A549 (cell line): ENCODE data around the gene YBEY. TPM values are rescaled to one million over a fixed set of nuclear protein-coding genes. Genes with fewer than 3 reads are reported as not detected.

Experiments
- ATAC-seq, 2 experiments: fragments of 200-7000 bp in 1 of 2; fragments of >200 bp in 1 of 2; cut with Nextera tagmentation in 1 of 2; cut with Tn5 transposase in 1 of 2; 3 replicates each; pipeline versions ENCODE4 v1.8.0 to v1.9.1; 2018 to 2020; ENCODE audit warnings: mild to moderate bottlenecking in 1 of 2, moderate library complexity in 1 of 2
- CTCF ChIA-PET: fragments of 300-600 bp; sonication (Branson Sonifier 250); formaldehyde crosslinking; extraction: SDS; loops from one replicate; lab custom pipeline; 2021; ENCODE audit warnings: antibody characterized with exemption, inconsistent platforms; lab: Yijun Ruan, JAX
- POLR2A ChIA-PET: fragments of 350-600 bp; formaldehyde crosslinking; extraction: SDS; loops from one replicate; lab custom pipeline; 2021; ENCODE audit warnings: antibody characterized with exemption, inconsistent platforms; lab: Yijun Ruan, JAX
- DNase-seq, 2 experiments: peaks; one replicate each; pipeline versions ENCODE4 v3.0.0 to v3.0.0-alpha.2; 2011 to 2016; ENCODE audit warnings: low read depth in 1 of 2, low spot score in 1 of 2
- FAIRE-seq: peaks from 2 replicates; lab custom pipeline; 2011; peaks lifted over from hg19 to GRCh38; lab: Jason Lieb, UNC
- H3K27ac ChIP-seq, 2 experiments: fragments of >200 bp; sonication (Bioruptor Twin); formaldehyde crosslinking; 3 replicates each; pipeline ENCODE4 v1.5.1; 2016 to 2017
- H3K4me1 ChIP-seq: fragments of >200 bp; sonication (Bioruptor Twin); formaldehyde crosslinking; 3 replicates; pipeline ENCODE4 v1.6.1; 2016
- H3K4me2 ChIP-seq: fragments of >200 bp; sonication (Bioruptor Twin); formaldehyde crosslinking; 3 replicates; pipeline ENCODE4 v1.6.1; 2016
- H3K4me3 ChIP-seq: fragments of >200 bp; sonication (Bioruptor Twin); formaldehyde crosslinking; 3 replicates; pipeline ENCODE4 v1.5.1; 2016
- H3K9me3 ChIP-seq: fragments of >200 bp; sonication (Bioruptor Twin); formaldehyde crosslinking; 3 replicates; pipeline ENCODE4 v1.6.1; 2016
- CBX2 ChIP-seq: fragments of 200-600 bp; sonication (generic); IDR thresholded peaks from 2 replicates; pipeline ENCODE4 v1.6.1; 2016; ENCODE audit warnings: low read depth, mild to moderate bottlenecking, borderline replicate concordance
- CBX8 ChIP-seq: fragments of 200-600 bp; sonication (generic); IDR thresholded peaks from 2 replicates; pipeline ENCODE4 v1.6.1; 2016
- CTCF ChIP-seq: fragments of >200 bp; sonication (Bioruptor Twin); formaldehyde crosslinking; IDR thresholded peaks from 3 replicates; pipeline ENCODE4 v1.5.1; 2016
- E2F6 ChIP-seq: IDR thresholded peaks from 2 replicates; pipeline ENCODE4 v1.6.1; 2012; ENCODE audit warnings: low read depth, borderline replicate concordance
- EHF ChIP-seq: fragments of 250-450 bp; sonication (Bioruptor Pico); IDR thresholded peaks from 2 replicates; pipeline ENCODE4 v1.5.0; 2020; ENCODE audit warnings: mild to moderate bottlenecking
- FOSB ChIP-seq: fragments of 250-450 bp; sonication (Bioruptor Pico); IDR thresholded peaks from 2 replicates; pipeline ENCODE4 v1.5.0; 2020; ENCODE audit warnings: mild to moderate bottlenecking, moderate library complexity
- FOXS1 ChIP-seq: fragments of 250-450 bp; sonication (Bioruptor Pico); IDR thresholded peaks from 2 replicates; pipeline ENCODE4 v1.5.0; 2020; ENCODE audit warnings: mild to moderate bottlenecking, moderate library complexity
- GATA3 ChIP-seq: IDR thresholded peaks from 2 replicates; pipeline ENCODE4 v1.6.1; 2012; ENCODE audit warnings: borderline replicate concordance
- HEYL ChIP-seq: fragments of 250-450 bp; sonication (Bioruptor Pico); IDR thresholded peaks from 2 replicates; pipeline ENCODE4 v1.8.0; 2021; ENCODE audit warnings: mild to moderate bottlenecking, moderate library complexity
- JUNB ChIP-seq: fragments of >200 bp; sonication (Bioruptor Twin); formaldehyde crosslinking; IDR thresholded peaks from 2 replicates; pipeline ENCODE4 v1.6.1; 2016
- MYC ChIP-seq: IDR thresholded peaks from 2 replicates; pipeline ENCODE4 v1.6.1; 2012; ENCODE audit warnings: mild to moderate bottlenecking, inconsistent platforms, low read length, improper control_type of control experiment, borderline replicate concordance
- POLR2AphosphoS2 ChIP-seq: conservative IDR thresholded peaks from 2 replicates; pipeline ENCODE4 v1.6.1; 2012; ENCODE audit warnings: low read length, improper control_type of control experiment, inconsistent platforms
- RAD21 ChIP-seq, 2 experiments: fragments of >200 bp in 1 of 2; sonication (Bioruptor Twin) in 1 of 2; formaldehyde crosslinking in 1 of 2; IDR thresholded peaks in 1 of 2; conservative IDR thresholded peaks in 1 of 2; 2 replicates in 1 of 2; 3 replicates in 1 of 2; pipeline ENCODE4 v1.6.1; 2012 to 2018; ENCODE audit warnings: inconsistent platforms in 1 of 2
- RARB ChIP-seq: fragments of 250-450 bp; sonication (Bioruptor Pico); IDR thresholded peaks from 2 replicates; pipeline ENCODE4 v1.8.0; 2021; ENCODE audit warnings: mild to moderate bottlenecking, moderate library complexity
- SMC3 ChIP-seq: fragments of >200 bp; sonication (Bioruptor Twin); formaldehyde crosslinking; IDR thresholded peaks from 3 replicates; pipeline ENCODE4 v1.6.1; 2018; ENCODE audit warnings: inconsistent platforms
- TFCP2L1 ChIP-seq: fragments of 250-450 bp; sonication (Bioruptor Pico); IDR thresholded peaks from 2 replicates; pipeline ENCODE4 v1.5.0; 2021; ENCODE audit warnings: mild to moderate bottlenecking
- ZFP36 ChIP-seq: fragments of 450-650 bp; IDR thresholded peaks from 2 replicates; pipeline ENCODE4 v1.6.1; 2014; ENCODE audit warnings: borderline replicate concordance; ENCODE audit not compliant: partially characterized antibody
- ZSCAN20 ChIP-seq: fragments of 250-450 bp; sonication (Bioruptor Pico); IDR thresholded peaks from 2 replicates; pipeline ENCODE4 v1.8.0; 2022; ENCODE audit warnings: mild to moderate bottlenecking, moderate library complexity
- WGBS: methylation state at CpG from one replicate; pipeline ENCODE4 v1.1.6; 2017; ENCODE audit errors: missing lambda C conversion rate; 5-methylcytosine and 5-hydroxymethylcytosine counted together
- polyA plus RNA-seq, 4 experiments: library from polyadenylated mRNA; depleted of rRNA in 3 of 4; stranded (reverse); fragments of >200 nt; fragmentation: RNase III in 1 of 4; extraction: RNeasy Plus Mini Kit Qiagen cat#74134 plus additional on column Dnase treatment in 1 of 4; gene quantifications; 2 replicates in 3 of 4; 3 replicates in 1 of 4; pipeline ENCODE4 v1.2.3, GENCODE V29; 2011 to 2017
- TF ChIP-seq, protein P1 (sequence below): fragments of 250-450 bp; sonication (Bioruptor Pico); IDR thresholded peaks from 2 replicates; pipeline ENCODE4 v1.5.0; 2020; ENCODE audit warnings: low read depth, mild to moderate bottlenecking, moderate library complexity
- TF ChIP-seq, protein P2 (sequence below): fragments of 450-650 bp; IDR thresholded peaks from 2 replicates; pipeline ENCODE4 v1.6.1; 2014; ENCODE audit warnings: antibody characterized with exemption

YBEY gene
- polyA plus RNA-seq, 2 of the 4 experiments (the other 2 are of a cell fraction) = 31.8 to 45.4 TPM

DNA sequence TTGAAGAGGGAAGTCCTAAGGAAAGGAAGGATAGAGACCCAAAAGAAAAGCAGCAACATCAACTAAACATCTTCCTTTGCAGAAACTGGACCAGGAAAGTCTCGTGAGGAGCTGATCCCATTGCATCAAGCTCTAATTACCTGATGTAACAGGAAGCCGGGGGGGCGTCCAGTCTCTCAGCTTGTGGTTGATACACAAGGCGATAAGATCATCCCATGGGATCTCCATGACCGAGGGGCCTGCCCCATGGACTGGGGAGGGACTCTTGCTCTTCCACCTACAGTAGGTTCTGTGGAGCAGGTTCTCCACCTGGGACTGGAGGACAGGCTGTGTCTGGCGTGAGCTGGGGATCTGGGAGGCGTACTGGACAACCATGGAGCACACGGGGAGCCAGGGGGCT, 42.8 kb upstream of the YBEY start:
- CTCF ChIA-PET = interaction anchor here (1.8 to 2.0 kb wide), 2 partner anchors 9 to 13 kb away, joined by 4 to 7 read pairs; no protein-coding TSS in a partner anchor
- no peaks in the 10 kb centered on the region for H3K4me1 ChIP-seq
- ATAC-seq (no peak), FAIRE-seq (no peak), DNase-seq (no peak)
- H3K27ac ChIP-seq = no peak overlapping the region
- no peaks in the 10 kb centered on the region for H3K9me3 ChIP-seq
- POLR2A ChIA-PET = no interaction called here
- no peak for TF ChIP-seq RARB (CRISPR knock-in tag)
- TF ChIP-seq HEYL (CRISPR knock-in tag) = no peak
- WGBS = 94% methylated on average over 8 of the region's 8 CpGs
- H3K4me3 ChIP-seq = no peak overlapping the region
- H3K4me2 ChIP-seq = no peak overlapping the region

DNA sequence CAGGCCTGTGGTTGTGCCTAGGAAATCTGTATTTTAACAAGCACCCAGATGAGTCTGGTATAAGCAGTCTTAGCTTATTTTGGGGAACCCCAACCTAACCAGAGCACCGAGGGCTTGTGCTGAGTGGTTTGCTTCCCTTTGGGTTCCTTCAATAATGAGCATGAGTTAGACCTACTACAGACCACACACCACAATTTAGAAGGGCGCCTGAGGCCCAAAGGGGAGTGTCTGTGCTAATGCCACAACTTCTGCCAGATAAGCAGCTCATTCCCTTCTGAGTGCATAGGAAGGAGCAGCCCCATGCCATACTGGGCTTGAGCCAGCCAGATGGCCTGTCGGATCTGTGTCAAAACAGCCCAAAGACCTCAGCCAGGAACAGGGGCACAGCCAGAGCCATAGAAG, 42.2 kb upstream of the YBEY start:
- Histone ChIP-seq H3K4me1 (no peaks in the 10 kb centered on the region), H3K9me3 (no peaks in the 10 kb centered on the region), H3K4me3 (no peak overlapping the region), H3K27ac (no peak overlapping the region), H3K4me2 (no peak overlapping the region)
- FAIRE-seq (no peak), DNase-seq (no peak), ATAC-seq (no peak)
- WGBS = 82% methylated on average over 1 of the region's 3 CpGs
- TF ChIP-seq, protein P1, sequence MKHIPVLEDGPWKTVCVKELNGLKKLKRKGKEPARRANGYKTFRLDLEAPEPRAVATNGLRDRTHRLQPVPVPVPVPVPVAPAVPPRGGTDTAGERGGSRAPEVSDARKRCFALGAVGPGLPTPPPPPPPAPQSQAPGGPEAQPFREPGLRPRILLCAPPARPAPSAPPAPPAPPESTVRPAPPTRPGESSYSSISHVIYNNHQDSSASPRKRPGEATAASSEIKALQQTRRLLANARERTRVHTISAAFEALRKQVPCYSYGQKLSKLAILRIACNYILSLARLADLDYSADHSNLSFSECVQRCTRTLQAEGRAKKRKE = no peak
- no peak for TF ChIP-seq MYC
- TF ChIP-seq EHF (CRISPR knock-in tag) = no peak
- TF ChIP-seq SMC3 = no peak
- TF ChIP-seq, protein P2, sequence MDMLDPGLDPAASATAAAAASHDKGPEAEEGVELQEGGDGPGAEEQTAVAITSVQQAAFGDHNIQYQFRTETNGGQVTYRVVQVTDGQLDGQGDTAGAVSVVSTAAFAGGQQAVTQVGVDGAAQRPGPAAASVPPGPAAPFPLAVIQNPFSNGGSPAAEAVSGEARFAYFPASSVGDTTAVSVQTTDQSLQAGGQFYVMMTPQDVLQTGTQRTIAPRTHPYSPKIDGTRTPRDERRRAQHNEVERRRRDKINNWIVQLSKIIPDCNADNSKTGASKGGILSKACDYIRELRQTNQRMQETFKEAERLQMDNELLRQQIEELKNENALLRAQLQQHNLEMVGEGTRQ = no peak
- no peak for TF ChIP-seq JUNB
- ChIA-PET POLR2A (no interaction called here), CTCF (interaction anchor here (1.8 to 2.0 kb wide), 2 partner anchors 9 to 14 kb away, joined by 4 to 7 read pairs; no protein-coding TSS in a partner anchor)

GRCh38 chr21:46244602-46245001, 41.5 kb upstream of the YBEY start:
- no peak for FAIRE-seq

DNA sequence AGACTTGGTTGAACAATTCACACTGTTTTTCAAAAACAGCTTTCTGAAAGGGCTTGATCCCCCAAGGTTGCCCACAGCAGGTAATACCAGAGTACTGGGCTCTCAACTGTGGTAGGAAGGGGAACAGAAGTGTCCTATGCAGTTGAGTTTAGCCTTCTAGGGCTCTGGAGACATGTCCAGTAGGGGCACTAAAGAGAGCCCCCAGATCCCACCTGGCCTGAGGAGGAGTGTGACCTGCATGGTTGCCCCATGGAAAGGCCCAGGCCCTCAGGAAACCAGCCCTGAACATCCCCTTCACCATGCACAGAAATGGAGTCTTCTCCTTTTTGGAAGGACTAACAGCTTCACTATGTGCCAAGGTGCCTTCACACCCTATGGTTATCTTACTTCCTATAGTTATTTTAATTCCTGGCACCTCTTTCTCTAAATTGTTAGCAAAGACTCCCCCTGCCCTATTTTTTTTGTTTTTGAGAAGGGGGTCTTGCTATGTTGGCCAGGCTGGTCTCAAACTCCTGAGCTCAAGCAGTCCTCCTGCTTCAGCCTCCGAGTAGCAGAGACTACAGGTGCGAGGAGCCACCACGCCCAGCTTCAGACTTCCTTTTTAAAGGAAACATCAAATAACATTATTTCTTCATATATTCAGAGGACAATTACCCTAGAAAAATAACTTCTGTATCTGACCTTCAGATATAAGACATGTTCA, 40.8 kb upstream of the YBEY start:
- POLR2A ChIA-PET = no interaction called here

More at GRCh38 chr21:46244602-46245001, 41.5 kb upstream of the YBEY start:
- Histone ChIP-seq H3K4me3 (no peak overlapping the region), H3K9me3 (no peaks in the 10 kb centered on the region), H3K27ac (no peak overlapping the region), H3K4me1 (no peaks in the 10 kb centered on the region), H3K4me2 (no peak overlapping the region)
- no peak for DNase-seq
- TF ChIP-seq FOSB (CRISPR knock-in tag) = no peak
- TF ChIP-seq SMC3 = no peak
- no peak for TF ChIP-seq GATA3
- no peak for TF ChIP-seq CTCF
- POLR2A ChIA-PET = no interaction called here
- no peak for ATAC-seq
- CTCF ChIA-PET = interaction anchor here (0.6 to 2.0 kb wide), 3 partner anchors 10 to 30 kb away, joined by 4 to 7 read pairs (median 4); no protein-coding TSS in a partner anchor
- 87% methylated on average over 3 of the region's 8 CpGs for WGBS

More for the DNA sequence above, 40.8 kb upstream of the YBEY start:
- Histone ChIP-seq H3K4me2 (no peak overlapping the region), H3K9me3 (no peaks in the 10 kb centered on the region), H3K4me1 (no peaks in the 10 kb centered on the region), H3K27ac (no peak overlapping the region), H3K4me3 (no peak overlapping the region)
- CTCF ChIA-PET = no interaction called here
- DNase-seq (no peak), FAIRE-seq (no peak), ATAC-seq (peak; percentile 43 to 49; a peak in 4 of 6 replicates)
- TF ChIP-seq TFCP2L1 (CRISPR knock-in tag) = no peak
- TF ChIP-seq POLR2AphosphoS2 = no peak
- no peak for TF ChIP-seq FOXS1 (CRISPR knock-in tag)
- TF ChIP-seq ZSCAN20 (CRISPR knock-in tag) = no peak
- no peak for TF ChIP-seq ZFP36
- no peak for TF ChIP-seq CTCF
- TF ChIP-seq E2F6 = no peak
- TF ChIP-seq CBX8 = no peak
- TF ChIP-seq RAD21 (conservative IDR thresholded peaks at IDR 0.05 in 1 of 2, IDR thresholded peaks at IDR 0.05 in 1 of 2) = no peak
- no peak for TF ChIP-seq CBX2
- no peak for TF ChIP-seq FOSB (CRISPR knock-in tag)
- whole genome bisulfite sequencing = 59% methylated on average over 3 of the region's 3 CpGs
